ENCODE measurements around the gene SMG6.
A peak's percentile ranks its signal among the peaks of the same experiment; 100 is the strongest.

SMG6 gene

DNA sequence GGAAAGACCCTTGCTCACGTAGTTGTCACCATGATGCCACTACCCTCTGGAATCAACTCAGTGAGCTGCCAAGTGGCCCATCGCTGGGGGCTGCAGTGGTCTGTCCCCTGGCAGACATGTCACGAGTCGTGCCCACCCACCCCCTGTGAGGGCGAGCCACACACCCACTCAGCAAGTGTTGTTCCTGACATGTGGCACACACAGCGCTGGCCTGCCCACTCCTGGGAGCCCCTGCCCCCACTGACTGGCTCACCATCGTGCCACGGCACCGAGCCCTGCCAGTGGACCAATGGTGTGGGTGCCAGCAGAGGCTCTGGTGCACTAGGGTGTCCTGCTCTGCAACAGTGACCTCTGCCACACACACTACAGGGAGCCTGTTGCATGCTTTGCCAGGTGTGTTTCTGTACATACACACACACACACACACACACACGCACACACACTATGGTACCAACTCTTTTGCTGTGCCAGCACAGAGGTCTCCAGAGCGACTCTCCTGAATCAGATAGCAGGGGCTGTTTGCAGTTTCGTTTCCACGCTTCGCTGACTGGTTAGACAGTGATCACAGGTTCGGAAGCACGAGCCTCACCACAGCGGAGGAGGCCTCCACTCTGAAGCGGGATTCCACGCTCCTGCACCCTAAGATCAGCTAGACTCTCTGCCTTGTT is 286.2 kb downstream of the SMG6 start:
- WGBS, result 86% methylated on average over 19 of the region's 19 CpGs
- Histone ChIP-seq H3K9me3 (ENCODE audit: control insufficient read depth, low read length) (no peaks in the 10 kb centered on the region), H2AK5ac (ENCODE audit: low read length, severe bottlenecking) (no peak overlapping the region), H3K36me3 (ENCODE audit: control insufficient read depth in 1 of 2, insufficient read depth in 2 of 2, low read depth in 1 of 2, low read length in 2 of 2) (peaks cover 0 to 3% of the 10 kb centered on the region in 2 experiments), H2BK120ac (ENCODE audit: low read depth, low read length) (no peak overlapping the region), H3K14ac (ENCODE audit: low read length in 2 of 2) (peak overlapping the region in 1 of 2 experiments; percentile 80), H3K79me1 (replicated peaks; ENCODE audit: low read length, poor library complexity, severe bottlenecking) (no peaks in the 10 kb centered on the region), H3K18ac (ENCODE audit: low read depth in 1 of 2, low read length in 2 of 2) (no peak overlapping the region), H3K4ac (ENCODE audit: low read depth in 1 of 2, low read length in 2 of 2) (no peak overlapping the region), H4K91ac (ENCODE audit: low read length) (no peak overlapping the region), H2BK5ac (ENCODE audit: low read depth, low read length, poor library complexity, severe bottlenecking) (no peak overlapping the region), H4K8ac (ENCODE audit: low read length) (no peak overlapping the region), H3K27me3 (ENCODE audit: control insufficient read depth in 1 of 2, insufficient read depth in 1 of 2, low read length in 2 of 2) (peaks cover 57 to 68% of the 10 kb centered on the region in 2 experiments), H3K4me3 (ENCODE audit: insufficient read depth in 1 of 2, low read depth in 1 of 2, low read length in 2 of 2) (no peak overlapping the region), H3K27ac (ENCODE audit: low read length, poor library complexity, severe bottlenecking) (no peak overlapping the region), H2BK12ac (ENCODE audit: low read length in 2 of 2) (no peak overlapping the region), H2BK15ac (ENCODE audit: low read depth, poor library complexity, severe bottlenecking) (no peak overlapping the region), H3K9ac (ENCODE audit: low read length) (no peak overlapping the region), H3K4me2 (ENCODE audit: low read length, poor library complexity, severe bottlenecking) (no peak overlapping the region), H2AFZ (ENCODE audit: low read depth, low read length) (no peak overlapping the region), H3K23ac (ENCODE audit: low read length in 2 of 2) (no peak overlapping the region), H3K4me1 (ENCODE audit: control insufficient read depth, insufficient read depth, low read depth, low read length) (peaks cover 16% of the 10 kb centered on the region)
- DNase-seq, result no peak

DNA sequence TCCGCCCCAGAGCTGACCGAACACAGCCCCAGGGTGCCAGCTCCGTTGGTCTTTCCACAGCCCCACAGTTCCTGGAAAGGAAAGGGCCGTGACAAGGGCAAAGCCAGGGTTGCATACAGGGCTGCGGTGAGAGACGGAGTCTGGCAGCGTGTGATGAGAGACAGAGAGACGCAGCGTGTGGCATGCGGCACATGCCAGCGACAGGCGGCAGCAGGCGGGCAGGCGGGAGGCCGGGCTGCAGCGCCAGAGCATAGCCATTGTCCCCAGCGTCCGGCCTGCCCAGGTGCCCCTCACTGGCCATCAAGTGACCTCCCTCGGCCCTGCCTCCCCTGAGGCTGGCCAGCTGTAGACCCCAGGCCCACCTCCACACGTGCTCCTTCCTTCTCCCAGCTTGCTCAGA is 287.1 kb downstream of the SMG6 start:
- Histone ChIP-seq H4K91ac (ENCODE audit: low read length) (peak overlapping the region; percentile 55), H3K23ac (ENCODE audit: low read length in 2 of 2) (no peak overlapping the region), H3K4me1 (ENCODE audit: control insufficient read depth, insufficient read depth, low read depth, low read length) (peaks cover 23% of the 10 kb centered on the region), H2BK5ac (ENCODE audit: low read depth, low read length, poor library complexity, severe bottlenecking) (no peak overlapping the region), H2AFZ (ENCODE audit: low read depth, low read length) (no peak overlapping the region), H4K8ac (ENCODE audit: low read length) (peak overlapping the region; percentile 61), H3K27ac (ENCODE audit: low read length, poor library complexity, severe bottlenecking) (no peak overlapping the region), H3K4me2 (ENCODE audit: low read length, poor library complexity, severe bottlenecking) (no peak overlapping the region), H3K4me3 (ENCODE audit: insufficient read depth in 1 of 2, low read depth in 1 of 2, low read length in 2 of 2) (no peak overlapping the region), H2BK15ac (ENCODE audit: low read depth, poor library complexity, severe bottlenecking) (no peak overlapping the region), H3K14ac (ENCODE audit: low read length in 2 of 2) (no peak overlapping the region), H3K18ac (ENCODE audit: low read depth in 1 of 2, low read length in 2 of 2) (peak overlapping the region in 1 of 2 experiments; percentile 37), H3K79me1 (replicated peaks; ENCODE audit: low read length, poor library complexity, severe bottlenecking) (no peaks in the 10 kb centered on the region), H3K9me3 (ENCODE audit: control insufficient read depth, low read length) (no peaks in the 10 kb centered on the region), H2BK120ac (ENCODE audit: low read depth, low read length) (no peak overlapping the region), H3K9ac (ENCODE audit: low read length) (no peak overlapping the region), H3K4ac (ENCODE audit: low read depth in 1 of 2, low read length in 2 of 2) (no peak overlapping the region), H2BK12ac (ENCODE audit: low read length in 2 of 2) (no peak overlapping the region), H2AK5ac (ENCODE audit: low read length, severe bottlenecking) (no peak overlapping the region), H3K27me3 (ENCODE audit: control insufficient read depth in 1 of 2, insufficient read depth in 1 of 2, low read length in 2 of 2) (peaks cover 54 to 65% of the 10 kb centered on the region in 2 experiments), H3K36me3 (ENCODE audit: control insufficient read depth in 1 of 2, insufficient read depth in 2 of 2, low read depth in 1 of 2, low read length in 2 of 2) (peaks cover 0 to 3% of the 10 kb centered on the region in 2 experiments)
- no peak for DNase-seq
- 88% methylated on average over 20 of the region's 20 CpGs for WGBS

- Histone ChIP-seq H2AFZ (ENCODE audit: low read depth, low read length) (no peak overlapping the region), H3K27me3 (ENCODE audit: control insufficient read depth in 1 of 2, insufficient read depth in 1 of 2, low read length in 2 of 2) (peaks cover 48 to 53% of the 10 kb centered on the region in 2 experiments), H3K4me3 (ENCODE audit: insufficient read depth in 1 of 2, low read depth in 1 of 2, low read length in 2 of 2) (no peak overlapping the region), H2BK15ac (ENCODE audit: low read depth, poor library complexity, severe bottlenecking) (no peak overlapping the region), H3K4me2 (ENCODE audit: low read length, poor library complexity, severe bottlenecking) (no peak overlapping the region), H3K27ac (ENCODE audit: low read length, poor library complexity, severe bottlenecking) (no peak overlapping the region), H3K9ac (ENCODE audit: low read length) (no peak overlapping the region), H3K9me3 (ENCODE audit: control insufficient read depth, low read length) (no peaks in the 10 kb centered on the region), H2BK5ac (ENCODE audit: low read depth, low read length, poor library complexity, severe bottlenecking) (no peak overlapping the region), H2BK12ac (ENCODE audit: low read length in 2 of 2) (no peak overlapping the region), H3K18ac (ENCODE audit: low read depth in 1 of 2, low read length in 2 of 2) (no peak overlapping the region), H2AK5ac (ENCODE audit: low read length, severe bottlenecking) (no peak overlapping the region), H3K79me1 (replicated peaks; ENCODE audit: low read length, poor library complexity, severe bottlenecking) (no peaks in the 10 kb centered on the region), H2BK120ac (ENCODE audit: low read depth, low read length) (no peak overlapping the region), H3K4me1 (ENCODE audit: control insufficient read depth, insufficient read depth, low read depth, low read length) (peaks cover 27% of the 10 kb centered on the region), H4K91ac (ENCODE audit: low read length) (no peak overlapping the region), H4K8ac (ENCODE audit: low read length) (no peak overlapping the region), H3K14ac (ENCODE audit: low read length in 2 of 2) (no peak overlapping the region), H3K36me3 (ENCODE audit: control insufficient read depth in 1 of 2, insufficient read depth in 2 of 2, low read depth in 1 of 2, low read length in 2 of 2) (peaks cover 0 to 3% of the 10 kb centered on the region in 2 experiments), H3K4ac (ENCODE audit: low read depth in 1 of 2, low read length in 2 of 2) (no peak overlapping the region), H3K23ac (ENCODE audit: low read length in 2 of 2) (no peak overlapping the region)
- 89% methylated on average over 14 of the region's 14 CpGs for WGBS
- DNase-seq, result no peak
Observed at GRCh38 chr17:2015314-2015713, 288.3 kb downstream of the SMG6 start.

- Histone ChIP-seq H2BK120ac (ENCODE audit: low read depth, low read length) (no peak overlapping the region), H2AFZ (ENCODE audit: low read depth, low read length) (no peak overlapping the region), H3K4me2 (ENCODE audit: low read length, poor library complexity, severe bottlenecking) (no peak overlapping the region), H3K23ac (ENCODE audit: low read length in 2 of 2) (no peak overlapping the region), H3K18ac (ENCODE audit: low read depth in 1 of 2, low read length in 2 of 2) (no peak overlapping the region), H3K9me3 (ENCODE audit: control insufficient read depth, low read length) (no peaks in the 10 kb centered on the region), H3K9ac (ENCODE audit: low read length) (no peak overlapping the region), H3K27me3 (ENCODE audit: control insufficient read depth in 1 of 2, insufficient read depth in 1 of 2, low read length in 2 of 2) (peaks cover 34 to 40% of the 10 kb centered on the region in 2 experiments), H3K36me3 (ENCODE audit: control insufficient read depth in 1 of 2, insufficient read depth in 2 of 2, low read depth in 1 of 2, low read length in 2 of 2) (peaks cover 0 to 3% of the 10 kb centered on the region in 2 experiments), H3K4me1 (ENCODE audit: control insufficient read depth, insufficient read depth, low read depth, low read length) (peaks cover 27% of the 10 kb centered on the region), H3K27ac (ENCODE audit: low read length, poor library complexity, severe bottlenecking) (no peak overlapping the region), H3K4ac (ENCODE audit: low read depth in 1 of 2, low read length in 2 of 2) (no peak overlapping the region), H3K4me3 (ENCODE audit: insufficient read depth in 1 of 2, low read depth in 1 of 2, low read length in 2 of 2) (no peak overlapping the region), H3K14ac (ENCODE audit: low read length in 2 of 2) (no peak overlapping the region), H2BK12ac (ENCODE audit: low read length in 2 of 2) (no peak overlapping the region), H4K8ac (ENCODE audit: low read length) (no peak overlapping the region), H2AK5ac (ENCODE audit: low read length, severe bottlenecking) (no peak overlapping the region), H2BK15ac (ENCODE audit: low read depth, poor library complexity, severe bottlenecking) (no peak overlapping the region), H2BK5ac (ENCODE audit: low read depth, low read length, poor library complexity, severe bottlenecking) (no peak overlapping the region), H3K79me1 (replicated peaks; ENCODE audit: low read length, poor library complexity, severe bottlenecking) (no peaks in the 10 kb centered on the region), H4K91ac (ENCODE audit: low read length) (no peak overlapping the region)
- no peak for DNase-seq
- WGBS, result 100% methylated on average over 1 of the region's 1 CpG
Observed at GRCh38 chr17:2013994-2014317, 289.6 kb downstream of the SMG6 start.
